Adrenal gland (tissue), 12 donors: ENCODE data around the gene VSIG10. TPM values are rescaled to one million over a fixed set of nuclear protein-coding genes. Genes with fewer than 3 reads are reported as not detected.

ENCODE experiments used
- DNase-seq, 7 donors: peaks; one replicate each; pipeline ENCODE4 v3.0.0-alpha.2; 2019 to 2020
- H3K27ac ChIP-seq, 5 donors: fragments of 200-600 bp; sonication (generic) in 4 of 5; 1 replicate in 3 of 5; 2 replicates in 2 of 5; pipeline versions ENCODE4 v1.5.1 to v1.8.0; 2016 to 2020; ENCODE audit warnings: mild to moderate bottlenecking in 1 of 5
- H3K27me3 ChIP-seq: fragments of 200-600 bp; 2 replicates; pipeline ENCODE4 v1.8.0; 2021
- H3K36me3 ChIP-seq, 2 donors: fragments of 200-600 bp; replicated peaks in 1 of 2; 1 replicate in 1 of 2; 2 replicates in 1 of 2; pipeline versions ENCODE4 v1.5.1 to v1.8.0; 2018 to 2022
- H3K4me1 ChIP-seq, 2 donors: fragments of 200-600 bp; replicated peaks in 1 of 2; 1 replicate in 1 of 2; 2 replicates in 1 of 2; pipeline versions ENCODE4 v1.5.1 to v1.8.0; 2018 to 2021
- H3K4me3 ChIP-seq, 4 donors: fragments of 200-600 bp; sonication (generic) in 3 of 4; one replicate each; pipeline ENCODE4 v1.5.1; 2016 to 2018
- H3K9me3 ChIP-seq, 3 donors: fragments of 200-600 bp; sonication (generic) in 1 of 3; replicated peaks in 1 of 3; 1 replicate in 2 of 3; 2 replicates in 1 of 3; pipeline versions ENCODE4 v1.5.1 to v1.8.0; 2016 to 2021
- POLR2A ChIP-seq, 2 donors: fragments of 450-650 bp; IDR thresholded peaks; one replicate each; pipeline ENCODE4 v1.6.1; 2017; ENCODE audit warnings: antibody characterized with exemption in 2 of 2, mild to moderate bottlenecking in 2 of 2, moderate library complexity in 1 of 2
- WGBS, 4 donors: extraction: QIAGEN DNeasy Blood & Tissue Kit in 2 of 4; methylation state at CpG; one replicate each; pipeline versions ENCODE4 v1.1.5 to v1.1.7; 2013 to 2017; 5-methylcytosine and 5-hydroxymethylcytosine counted together
- intact Hi-C, 2 donors: fragments of 100-400 bp; cut with DNase I; formaldehyde crosslinking; loops; one replicate each; pipeline versions ENCODE4 v1.14.1 to v1.15.0; 2022 to 2023
- polyA plus RNA-seq, 3 donors: library from polyadenylated mRNA; stranded (reverse); fragments of 200-250 nt in 2 of 3; fragments of 350-450 nt in 1 of 3; fragmentation: Illumina TruSeq in 1 of 3; extraction: RNeasy Lipid Tissue Mini Kit (QIAGEN cat#74804) in 1 of 3; gene quantifications; one replicate each; pipeline ENCODE4 v1.2.3, GENCODE V29; 2013 to 2014
- total RNA-seq, 9 donors: library from RNA; depleted of rRNA in 4 of 9; stranded (reverse); fragments of >200 nt in 4 of 9; fragments of 120-200 nt in 1 of 9; fragmentation: NEBNext Ultra II Directional in 1 of 9; extraction: Animal tissue kit (Norgen Biotek cat#: 25700) in 1 of 9; gene quantifications; one replicate each; pipeline versions ENCODE4 v1.1.0 to v1.2.4, GENCODE V29; 2013 to 2023
- TF ChIP-seq, protein P1 (sequence below), 6 experiments: fragments of 450-650 bp in 4 of 6; fragments of 200-600 bp in 2 of 6; sonication (generic) in 1 of 6; IDR thresholded peaks; 1 replicate in 5 of 6; 2 replicates in 1 of 6; pipeline versions ENCODE4 v1.5.1 to v1.8.0; 2016 to 2021; ENCODE audit warnings: antibody characterized with exemption in 6 of 6, mild to moderate bottlenecking in 2 of 6, moderate library complexity in 1 of 6
- donor health status: healthy with polysubstance abuse.
- donor health status: Bipolar disorder and iron deficiency.
- donor health status: DM: yes; HTN: yes; CAD: no.
- donor health status: DM: no; HTN: no; CAD: no.
- donor health status: DM: no; HTN: no; CAD: no.
- donor health status: DM: yes; HTN: yes; CAD: no.

Gene VSIG10
- total and polyA plus RNA-seq, 12 donors = 22.6 to 87.6 (median 53.0) TPM

DNA sequence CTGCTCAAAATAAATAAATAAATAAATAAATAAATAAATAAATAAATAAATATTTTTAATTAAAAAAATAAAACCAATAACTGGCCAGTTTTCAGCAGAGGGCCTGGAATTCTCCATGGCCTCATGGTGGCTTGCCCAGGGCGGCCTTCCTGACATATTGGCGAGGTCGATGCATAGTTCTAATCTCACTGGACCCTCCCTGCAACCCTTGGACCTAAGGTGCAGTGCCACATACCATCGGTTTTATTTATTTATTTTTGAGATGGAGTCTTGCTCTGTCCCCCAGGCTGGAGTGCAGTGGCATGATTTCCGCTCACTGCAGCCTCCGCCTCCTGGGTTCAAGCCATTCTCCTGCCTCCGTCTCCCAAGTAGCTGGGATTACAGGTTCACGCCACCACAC is 3.9 kb upstream of the VSIG10 start:
- DNase-seq = no peak
- no peaks in the 10 kb centered on the region for H3K9me3 ChIP-seq
- no peaks in the 10 kb centered on the region for H3K36me3 ChIP-seq
- intact Hi-C loops = no loop called here
- TF ChIP-seq, protein P1, sequence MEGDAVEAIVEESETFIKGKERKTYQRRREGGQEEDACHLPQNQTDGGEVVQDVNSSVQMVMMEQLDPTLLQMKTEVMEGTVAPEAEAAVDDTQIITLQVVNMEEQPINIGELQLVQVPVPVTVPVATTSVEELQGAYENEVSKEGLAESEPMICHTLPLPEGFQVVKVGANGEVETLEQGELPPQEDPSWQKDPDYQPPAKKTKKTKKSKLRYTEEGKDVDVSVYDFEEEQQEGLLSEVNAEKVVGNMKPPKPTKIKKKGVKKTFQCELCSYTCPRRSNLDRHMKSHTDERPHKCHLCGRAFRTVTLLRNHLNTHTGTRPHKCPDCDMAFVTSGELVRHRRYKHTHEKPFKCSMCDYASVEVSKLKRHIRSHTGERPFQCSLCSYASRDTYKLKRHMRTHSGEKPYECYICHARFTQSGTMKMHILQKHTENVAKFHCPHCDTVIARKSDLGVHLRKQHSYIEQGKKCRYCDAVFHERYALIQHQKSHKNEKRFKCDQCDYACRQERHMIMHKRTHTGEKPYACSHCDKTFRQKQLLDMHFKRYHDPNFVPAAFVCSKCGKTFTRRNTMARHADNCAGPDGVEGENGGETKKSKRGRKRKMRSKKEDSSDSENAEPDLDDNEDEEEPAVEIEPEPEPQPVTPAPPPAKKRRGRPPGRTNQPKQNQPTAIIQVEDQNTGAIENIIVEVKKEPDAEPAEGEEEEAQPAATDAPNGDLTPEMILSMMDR (IDR thresholded peaks at IDR 0.05) = no peak
- TF ChIP-seq POLR2A (IDR thresholded peaks at IDR 0.05) = no peak
- no peak overlapping the region for H3K27ac ChIP-seq
- H3K4me3 ChIP-seq = no peak overlapping the region
- WGBS, 4 donors = 91 to 97% (median 97%) methylated on average over 8 of the region's 8 CpGs
- H3K27me3 ChIP-seq = no peaks in the 10 kb centered on the region
- peaks cover 2 to 10% of the 10 kb centered on the region in 2 donors for H3K4me1 ChIP-seq

GRCh38 chr12:118107011-118107410 is 3.2 kb upstream of the VSIG10 start:
- H3K9me3 ChIP-seq = no peaks in the 10 kb centered on the region
- DNase-seq = no peak
- H3K4me1 ChIP-seq = peaks cover 5 to 15% of the 10 kb centered on the region in 2 donors
- WGBS, 4 donors = 81 to 95% (median 94%) methylated on average over 4 of the region's 4 CpGs
- TF ChIP-seq POLR2A (IDR thresholded peaks at IDR 0.05) = no peak
- TF ChIP-seq, protein P1 (IDR thresholded peaks at IDR 0.05) = no peak
- intact Hi-C loops = no loop called here
- H3K4me3 ChIP-seq = no peak overlapping the region
- H3K36me3 ChIP-seq = no peaks in the 10 kb centered on the region
- no peaks in the 10 kb centered on the region for H3K27me3 ChIP-seq
- no peak overlapping the region for H3K27ac ChIP-seq

GRCh38 chr12:118103201-118103600 is 610 bp downstream of the VSIG10 start:
- Histone ChIP-seq H3K4me3 (peak overlapping the region; percentile 47 to 89 (median 69)), H3K9me3 (no peaks in the 10 kb centered on the region), H3K36me3 (no peaks in the 10 kb centered on the region), H3K27me3 (no peaks in the 10 kb centered on the region), H3K4me1 (peaks cover 5 to 19% of the 10 kb centered on the region in 2 donors), H3K27ac (peak overlapping the region; percentile 53 to 92 (median 71))
- intact Hi-C loops = no loop called here
- 0% methylated on average over 8 to 32 of the region's 32 CpGs for WGBS, 4 donors
- DNase-seq = no peak
- no peak for TF ChIP-seq POLR2A (IDR thresholded peaks at IDR 0.05)
- TF ChIP-seq, protein P1 (IDR thresholded peaks at IDR 0.05) = no peak

DNA sequence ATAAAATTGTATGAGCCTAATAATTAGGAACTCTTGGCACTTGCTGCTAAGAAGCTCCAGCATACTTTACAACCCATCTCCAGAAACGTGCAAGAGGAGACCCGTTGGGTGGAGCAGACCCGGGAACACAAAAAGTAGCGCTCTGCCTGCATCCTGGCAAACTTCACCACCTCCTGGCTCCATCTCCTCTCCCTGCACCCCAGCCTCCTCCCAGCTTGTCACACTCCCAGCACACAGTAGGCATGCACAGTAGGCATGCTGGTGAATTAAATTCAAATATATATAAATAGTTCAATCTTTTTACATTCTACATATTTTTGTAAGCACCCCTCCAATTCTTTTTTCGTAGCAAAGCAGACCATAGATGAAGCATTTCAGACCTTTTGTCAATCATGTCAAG is 1.2 kb downstream of the VSIG10 start:
- no peaks in the 10 kb centered on the region for H3K9me3 ChIP-seq
- H3K4me3 ChIP-seq = peak overlapping the region in 2 of 4 donors; percentile 11 to 89
- TF ChIP-seq, protein P1 (IDR thresholded peaks at IDR 0.05) = no peak
- no peak for TF ChIP-seq POLR2A (IDR thresholded peaks at IDR 0.05)
- H3K4me1 ChIP-seq = peaks cover 5 to 19% of the 10 kb centered on the region in 2 donors
- 33 to 41% (median 36%) methylated on average over 5 of the region's 5 CpGs for WGBS, 4 donors
- no peak for DNase-seq
- H3K36me3 ChIP-seq = no peaks in the 10 kb centered on the region
- peak overlapping the region in 2 of 5 donors; percentile 71 to 81 for H3K27ac ChIP-seq
- intact Hi-C loops = no loop called here
- H3K27me3 ChIP-seq = no peaks in the 10 kb centered on the region
